IPS-15b (cell line): ENCODE measurements around the gene CEP350.
"Not testable (repeated sequence)": the region's sequence is repeated elsewhere in the genome, so short reads cannot be mapped to it uniquely, and the experiment has no call there.

Experiments used
- H3K27me3 ChIP-seq: one replicate; pipeline ENCODE4 v1.6.1; 2013; ENCODE audit warnings: low read length; ENCODE audit not compliant: control insufficient read depth, insufficient read depth
- H3K36me3 ChIP-seq: one replicate; pipeline ENCODE4 v1.6.1; 2013; ENCODE audit warnings: low read length; ENCODE audit not compliant: control insufficient read depth, insufficient read depth
- H3K4me1 ChIP-seq: one replicate; pipeline ENCODE4 v1.6.1; 2013; ENCODE audit warnings: mild to moderate bottlenecking, low read length; ENCODE audit not compliant: control insufficient read depth, insufficient read depth
- H3K4me3 ChIP-seq: one replicate; pipeline ENCODE4 v1.5.1; 2013; ENCODE audit warnings: low read depth, low read length
- H3K9ac ChIP-seq: one replicate; pipeline ENCODE4 v1.6.1; 2013; ENCODE audit warnings: low read depth, mild to moderate bottlenecking, low read length
- H3K9me3 ChIP-seq: one replicate; pipeline ENCODE4 v1.6.1; 2013; ENCODE audit warnings: mild to moderate bottlenecking, low read length; ENCODE audit not compliant: control insufficient read depth, insufficient read depth

CEP350 gene

DNA sequence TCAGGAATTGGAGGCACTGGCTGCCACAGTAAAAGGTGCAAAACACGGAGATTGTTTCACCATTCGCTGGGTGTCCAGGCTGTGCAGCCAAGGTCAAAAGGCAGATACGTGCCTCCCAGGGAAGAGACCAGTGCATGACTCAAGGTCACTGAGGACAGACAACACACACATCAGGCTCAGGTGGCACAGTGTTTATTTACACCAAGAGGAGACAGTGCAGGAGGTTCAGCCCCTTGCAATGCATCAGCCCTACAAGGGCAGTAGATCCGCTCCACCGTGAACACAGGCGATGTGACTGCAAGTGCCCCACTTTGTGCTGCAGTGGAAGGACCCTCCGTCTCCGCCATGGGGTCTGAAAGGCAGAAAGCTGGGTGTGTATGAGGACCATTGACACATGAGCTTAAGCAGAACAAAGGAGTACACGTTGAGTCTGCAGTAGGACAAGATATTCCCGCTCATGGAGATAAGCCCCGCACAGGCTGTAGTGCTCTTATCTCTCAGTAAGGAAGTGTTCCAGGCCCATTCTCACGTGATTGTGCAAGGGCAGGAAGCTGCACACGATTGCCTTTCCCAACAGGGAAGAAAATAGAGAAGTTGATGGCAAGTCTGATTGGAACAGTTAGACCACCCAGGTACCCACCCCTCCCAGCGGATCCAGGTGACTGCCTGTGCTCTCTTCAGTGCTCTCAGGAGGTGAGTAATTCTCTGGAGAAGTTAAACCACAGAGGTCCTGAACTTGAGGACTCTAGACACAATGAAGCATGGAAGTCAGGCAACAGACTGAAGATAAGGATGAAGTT lies 162.6 kb downstream of the CEP350 start:
- H3K9me3 ChIP-seq = no peaks in the 10 kb centered on the region
- no peak overlapping the region for H3K9ac ChIP-seq
- no peaks in the 10 kb centered on the region for H3K4me1 ChIP-seq
- H3K27me3 ChIP-seq = no peaks in the 10 kb centered on the region
- no peaks in the 10 kb centered on the region for H3K36me3 ChIP-seq
- no peak overlapping the region for H3K4me3 ChIP-seq

DNA sequence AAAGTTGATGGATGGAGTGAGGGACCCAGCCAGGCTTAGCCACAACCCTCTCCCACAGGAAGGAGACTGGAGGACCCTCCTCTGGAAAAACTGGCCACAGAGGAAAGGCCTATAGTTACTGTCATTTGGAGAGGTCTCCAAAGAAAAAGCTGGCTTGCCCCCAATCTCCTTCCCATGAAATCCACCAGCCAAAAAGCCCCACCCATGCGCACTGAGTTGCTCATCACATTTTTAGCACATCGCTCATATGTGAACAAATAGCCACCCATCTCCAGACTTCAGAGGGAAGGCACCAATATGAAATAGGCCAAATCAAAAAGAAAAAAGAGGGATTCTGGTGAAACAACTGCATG lies 163.1 kb downstream of the CEP350 start:
- no peaks in the 10 kb centered on the region for H3K27me3 ChIP-seq
- no peak overlapping the region for H3K9ac ChIP-seq
- H3K4me3 ChIP-seq = no peak overlapping the region
- no peaks in the 10 kb centered on the region for H3K4me1 ChIP-seq
- no peaks in the 10 kb centered on the region for H3K36me3 ChIP-seq
- H3K9me3 ChIP-seq = no peaks in the 10 kb centered on the region

DNA sequence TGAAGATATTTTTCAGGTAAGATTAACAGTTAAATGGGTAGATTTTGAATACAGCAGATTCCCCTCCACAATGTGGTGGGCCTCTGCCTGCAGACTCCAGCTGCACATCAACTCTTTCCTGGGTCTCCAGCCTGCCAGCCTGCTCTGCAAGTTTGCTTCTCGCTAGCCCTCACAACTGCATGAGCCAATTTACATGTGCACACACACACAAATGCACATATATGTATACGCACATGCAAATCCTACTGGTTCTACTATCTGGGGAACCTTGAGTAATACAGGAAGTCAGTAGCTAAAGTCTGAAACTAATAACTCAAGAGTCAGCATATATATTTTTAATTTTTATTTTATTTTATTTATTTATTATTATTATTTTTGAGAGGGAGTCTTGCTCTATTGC lies 165.2 kb downstream of the CEP350 start:
- Histone ChIP-seq H3K36me3 (no peaks in the 10 kb centered on the region), H3K27me3 (no peaks in the 10 kb centered on the region), H3K4me3 (no peak overlapping the region), H3K9me3 (no peaks in the 10 kb centered on the region), H3K4me1 (no peaks in the 10 kb centered on the region), H3K9ac (no peak overlapping the region)

DNA sequence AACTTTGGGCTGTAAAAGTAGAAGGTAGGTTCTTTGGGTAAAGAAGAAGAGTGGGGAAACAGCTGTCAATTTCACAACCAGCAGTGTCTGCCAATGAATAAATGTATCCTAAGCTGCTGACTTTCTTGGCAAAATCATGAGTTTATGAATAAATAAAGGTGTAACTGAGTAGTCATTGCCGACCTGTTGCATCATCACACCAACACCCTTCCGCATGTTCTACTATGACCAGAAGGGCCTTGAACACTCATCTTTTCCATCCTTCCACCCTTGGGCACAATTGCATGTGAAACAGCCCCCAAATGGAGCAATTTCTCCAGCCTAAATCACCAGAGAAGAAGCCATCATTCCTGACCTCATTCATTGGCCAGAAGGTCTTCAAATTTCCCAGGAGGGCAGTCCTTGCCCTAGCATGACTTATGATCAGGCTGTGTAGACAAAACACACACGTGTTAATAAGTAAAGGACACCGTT lies 168.9 kb downstream of the CEP350 start:
- H3K4me3 ChIP-seq = no peak overlapping the region
- H3K9me3 ChIP-seq = no peaks in the 10 kb centered on the region
- H3K4me1 ChIP-seq = no peaks in the 10 kb centered on the region
- H3K36me3 ChIP-seq = no peaks in the 10 kb centered on the region
- H3K9ac ChIP-seq = no peak overlapping the region
- no peaks in the 10 kb centered on the region for H3K27me3 ChIP-seq

DNA sequence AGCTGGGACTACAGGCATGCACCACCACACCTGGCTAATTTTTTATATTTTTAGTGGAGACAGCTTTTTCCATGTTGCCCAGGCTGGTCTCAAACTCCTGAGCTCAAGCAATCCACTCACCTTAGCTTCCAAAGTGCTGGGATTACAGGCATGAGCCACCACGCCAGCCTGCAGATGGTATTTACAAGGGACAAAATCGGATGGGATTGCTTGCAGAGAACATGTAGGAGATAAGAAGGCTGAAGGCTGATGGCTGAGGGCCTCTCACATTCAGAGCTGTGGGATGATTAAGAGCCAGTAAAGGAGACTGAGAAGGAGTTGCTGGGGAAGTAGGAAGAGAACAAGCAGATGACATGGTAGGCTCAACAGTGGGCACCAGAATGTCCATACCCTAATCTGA lies 176.0 kb downstream of the CEP350 start:
- no peak overlapping the region for H3K4me3 ChIP-seq
- H3K9ac ChIP-seq = no peak overlapping the region
- no peaks in the 10 kb centered on the region for H3K9me3 ChIP-seq

DNA sequence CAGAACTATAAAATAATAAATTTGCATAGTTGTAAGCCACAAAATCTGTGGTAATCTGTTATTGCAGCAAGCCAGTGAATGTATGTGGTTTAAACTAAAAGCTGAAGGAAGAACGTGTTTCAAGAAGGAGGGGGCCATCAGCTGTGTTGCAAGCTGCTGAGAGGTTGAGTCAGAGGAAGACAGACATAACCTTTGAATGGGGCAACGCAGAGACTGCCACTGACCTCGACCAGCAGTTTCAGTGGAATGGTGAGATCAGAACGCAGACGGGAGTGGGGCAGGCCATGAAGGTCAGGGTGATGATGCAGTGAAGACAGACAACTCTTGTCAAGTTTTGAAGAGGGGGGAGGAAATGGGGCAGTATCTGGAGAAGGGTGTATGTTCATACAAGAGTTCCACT lies 176.9 kb downstream of the CEP350 start:
- Histone ChIP-seq H3K9ac (no peak overlapping the region), H3K36me3 (no peaks in the 10 kb centered on the region), H3K9me3 (no peaks in the 10 kb centered on the region), H3K4me1 (peaks cover 3% of the 10 kb centered on the region), H3K4me3 (no peak overlapping the region), H3K27me3 (no peaks in the 10 kb centered on the region)

More for the DNA sequence above, 176.0 kb downstream of the CEP350 start:
- peaks cover 3% of the 10 kb centered on the region for H3K4me1 ChIP-seq
- H3K27me3 ChIP-seq = no peaks in the 10 kb centered on the region
- no peaks in the 10 kb centered on the region for H3K36me3 ChIP-seq

DNA sequence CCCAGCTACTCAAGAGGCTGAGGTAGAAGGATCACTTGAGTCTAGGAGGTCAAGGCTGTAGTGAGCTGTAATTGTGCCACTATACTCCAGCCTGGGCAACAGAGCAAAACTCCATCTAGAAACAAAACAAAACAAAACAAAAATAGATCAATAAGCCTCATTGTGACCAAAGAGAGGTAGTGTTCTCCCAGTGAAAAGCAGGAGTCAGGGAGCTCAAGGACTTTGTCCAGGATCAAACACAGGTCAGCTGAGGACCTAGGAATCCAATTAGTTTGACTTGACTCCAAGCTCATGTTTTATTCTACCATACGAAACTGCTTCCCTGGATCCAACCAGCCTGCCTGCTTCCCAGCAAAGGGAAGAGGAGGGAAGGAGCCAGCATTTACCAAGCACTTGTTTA lies 178.6 kb downstream of the CEP350 start:
- Histone ChIP-seq H3K36me3 (no peaks in the 10 kb centered on the region), H3K4me1 (peaks cover 3% of the 10 kb centered on the region), H3K9ac (no peak overlapping the region), H3K27me3 (no peaks in the 10 kb centered on the region), H3K9me3 (no peaks in the 10 kb centered on the region), H3K4me3 (no peak overlapping the region)

DNA sequence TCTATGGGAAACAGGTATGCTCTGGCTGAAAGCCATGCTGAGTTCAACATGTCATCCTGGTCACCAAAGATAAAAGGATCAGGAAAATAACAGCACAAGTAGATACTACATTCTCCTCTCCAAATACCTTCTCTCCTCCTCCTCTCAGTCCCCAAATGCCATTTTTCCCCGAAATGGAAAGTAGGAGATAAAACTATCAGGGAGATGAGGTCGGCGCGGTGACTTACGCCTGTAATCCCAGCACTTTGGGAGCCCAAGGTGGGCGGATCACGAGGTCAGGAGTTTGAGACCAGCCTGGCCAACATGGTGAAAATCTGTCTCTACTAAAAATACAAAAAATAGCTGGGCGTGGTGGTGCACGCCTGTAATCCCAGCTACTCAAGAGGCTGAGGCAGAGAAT lies 179.1 kb downstream of the CEP350 start:
- H3K36me3 ChIP-seq, H3K4me3 ChIP-seq, H3K9ac ChIP-seq, H3K9me3 ChIP-seq, H3K4me1 ChIP-seq, H3K27me3 ChIP-seq: not testable (repeated sequence)

DNA sequence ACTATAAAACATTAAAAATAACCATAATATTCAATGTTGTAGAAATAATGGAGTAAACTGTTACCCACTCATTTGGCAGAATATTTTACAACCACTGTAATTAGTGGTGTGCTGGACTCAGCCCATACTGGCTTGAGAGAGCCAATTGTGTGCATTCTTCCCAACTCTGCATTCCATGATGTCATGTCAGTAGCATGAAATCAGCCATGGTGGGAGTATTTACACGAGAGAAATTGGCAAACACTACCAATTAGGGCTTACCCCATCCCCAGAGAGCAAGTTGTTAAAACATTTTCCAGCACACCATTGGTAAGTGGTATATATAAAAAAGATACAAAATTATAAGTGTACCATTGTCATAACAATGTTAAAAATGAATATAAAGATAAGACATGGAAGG lies 180.9 kb downstream of the CEP350 start:
- Histone ChIP-seq H3K9ac (no peak overlapping the region), H3K4me1 (no peaks in the 10 kb centered on the region), H3K9me3 (no peaks in the 10 kb centered on the region), H3K36me3 (no peaks in the 10 kb centered on the region), H3K4me3 (no peak overlapping the region), H3K27me3 (no peaks in the 10 kb centered on the region)

DNA sequence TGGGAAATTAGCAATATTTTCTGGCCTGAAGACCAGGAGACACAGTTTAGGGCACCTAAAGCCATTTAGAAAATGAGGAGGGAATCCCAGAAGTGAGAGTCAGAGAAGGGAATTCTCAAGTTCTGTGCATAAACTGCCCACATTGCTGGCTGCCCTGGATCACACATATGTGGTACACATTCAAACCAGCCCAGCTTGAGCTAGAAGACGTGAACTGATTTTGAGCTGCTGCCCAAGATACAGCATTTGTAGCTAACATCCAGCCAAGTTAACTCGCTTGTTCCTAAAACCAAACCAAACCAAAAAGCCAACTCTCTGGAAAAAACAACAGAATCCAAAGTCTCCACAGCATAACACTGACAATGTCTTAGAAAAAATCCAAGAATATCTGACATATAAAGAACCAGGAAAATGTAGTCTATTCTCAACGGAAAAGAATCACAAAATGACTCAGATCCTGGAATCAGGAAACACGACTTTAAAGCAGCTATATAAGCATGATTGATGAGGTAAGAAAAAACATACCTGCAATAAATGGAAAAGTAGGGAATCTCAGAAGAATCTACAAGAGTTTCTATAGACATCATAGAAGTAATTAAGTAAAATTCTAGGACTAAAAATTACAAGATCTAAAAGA lies 181.8 kb downstream of the CEP350 start:
- Histone ChIP-seq H3K9ac (no peak overlapping the region), H3K4me1 (no peaks in the 10 kb centered on the region), H3K36me3 (no peaks in the 10 kb centered on the region), H3K27me3 (no peaks in the 10 kb centered on the region), H3K9me3 (no peaks in the 10 kb centered on the region), H3K4me3 (no peak overlapping the region)

DNA sequence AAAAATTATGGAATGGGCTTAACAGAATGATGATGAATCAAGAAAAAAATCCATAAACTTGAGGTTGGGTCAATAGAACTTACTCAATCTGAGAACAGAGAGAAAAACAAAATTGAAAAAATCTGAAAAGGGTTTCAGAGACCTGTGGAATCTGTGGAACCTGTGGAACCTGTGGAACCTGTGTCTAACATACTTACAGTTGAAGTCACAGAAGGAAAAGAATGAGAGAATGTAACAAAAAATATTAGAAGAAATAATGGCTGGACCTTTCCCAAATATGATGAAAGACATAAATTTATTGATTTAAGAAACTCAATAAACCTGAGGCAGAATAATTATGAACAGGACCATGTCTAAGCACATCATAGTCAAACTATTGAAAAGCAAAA lies 182.4 kb downstream of the CEP350 start:
- H3K9me3 ChIP-seq = no peaks in the 10 kb centered on the region
- no peaks in the 10 kb centered on the region for H3K4me1 ChIP-seq
- no peaks in the 10 kb centered on the region for H3K36me3 ChIP-seq
- no peaks in the 10 kb centered on the region for H3K27me3 ChIP-seq
- no peak overlapping the region for H3K9ac ChIP-seq
- H3K4me3 ChIP-seq = no peak overlapping the region

DNA sequence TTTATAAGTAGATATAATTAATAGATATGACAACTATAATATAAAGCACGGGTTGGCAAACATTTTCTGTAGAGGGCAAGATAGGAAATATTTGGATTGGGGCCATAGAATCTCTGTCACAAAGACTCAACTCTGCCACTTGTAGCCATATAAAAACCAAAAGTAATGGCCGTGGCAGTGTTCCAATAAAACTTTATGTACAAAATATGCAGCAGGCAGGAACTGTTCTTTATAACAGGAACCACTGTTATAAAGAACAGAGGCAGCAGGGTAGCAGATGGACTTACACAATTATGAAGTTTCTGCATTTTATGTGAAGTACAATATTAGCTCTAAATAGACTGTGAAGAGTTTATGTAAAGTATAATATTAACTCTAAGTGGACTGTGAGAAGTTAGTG lies 183.2 kb downstream of the CEP350 start:
- Histone ChIP-seq H3K9me3 (no peaks in the 10 kb centered on the region), H3K4me3 (no peak overlapping the region), H3K4me1 (no peaks in the 10 kb centered on the region), H3K36me3 (no peaks in the 10 kb centered on the region), H3K27me3 (no peaks in the 10 kb centered on the region), H3K9ac (no peak overlapping the region)
